Nephron progenitor cell (in vitro differentiated cells): ENCODE results near the gene B9D1.

ENCODE experiments used
- DNase-seq: peaks from one replicate; pipeline ENCODE4 v3.0.0; 2021
- H3K27ac Mint-ChIP-seq: 2 replicates; pipeline ENCODE4 v1.8.0; 2021; ENCODE audit warnings: mild to moderate bottlenecking, moderate library complexity, mixed read lengths
- H3K27me3 Mint-ChIP-seq: 2 replicates; pipeline ENCODE4 v1.8.0; 2021; ENCODE audit warnings: mild to moderate bottlenecking, low read depth, mixed read lengths; ENCODE audit not compliant: poor library complexity
- H3K36me3 Mint-ChIP-seq: 2 replicates; pipeline ENCODE4 v1.8.0; 2021; ENCODE audit warnings: low read depth, mixed read lengths
- H3K4me1 Mint-ChIP-seq: 2 replicates; pipeline ENCODE4 v1.8.0; 2021; ENCODE audit warnings: mixed read lengths
- H3K4me3 Mint-ChIP-seq: 2 replicates; pipeline ENCODE4 v1.8.0; 2021; ENCODE audit warnings: mild to moderate bottlenecking, moderate library complexity, mixed read lengths
- H3K9me3 Mint-ChIP-seq: 2 replicates; pipeline ENCODE4 v1.8.0; 2021; ENCODE audit warnings: mild to moderate bottlenecking, moderate library complexity, mixed read lengths
- TF ChIP-seq, protein P1 (sequence below): fragments of 200-600 bp; sonication (generic); IDR thresholded peaks from 2 replicates; pipeline ENCODE4 v1.5.0; 2021; ENCODE audit warnings: antibody characterized with exemption

Gene B9D1

GRCh38 chr17:19311421-19312215 lies 50.9 kb downstream of the B9D1 start:
- Mint-ChIP-seq H3K27me3 (no peaks in the 10 kb centered on the region), H3K36me3 (peaks cover 28% of the 10 kb centered on the region), H3K4me3 (no peak overlapping the region), H3K9me3 (no peaks in the 10 kb centered on the region), H3K4me1 (peaks cover 14% of the 10 kb centered on the region), H3K27ac (no peak overlapping the region)
- no peak for DNase-seq
- TF ChIP-seq, protein P1, sequence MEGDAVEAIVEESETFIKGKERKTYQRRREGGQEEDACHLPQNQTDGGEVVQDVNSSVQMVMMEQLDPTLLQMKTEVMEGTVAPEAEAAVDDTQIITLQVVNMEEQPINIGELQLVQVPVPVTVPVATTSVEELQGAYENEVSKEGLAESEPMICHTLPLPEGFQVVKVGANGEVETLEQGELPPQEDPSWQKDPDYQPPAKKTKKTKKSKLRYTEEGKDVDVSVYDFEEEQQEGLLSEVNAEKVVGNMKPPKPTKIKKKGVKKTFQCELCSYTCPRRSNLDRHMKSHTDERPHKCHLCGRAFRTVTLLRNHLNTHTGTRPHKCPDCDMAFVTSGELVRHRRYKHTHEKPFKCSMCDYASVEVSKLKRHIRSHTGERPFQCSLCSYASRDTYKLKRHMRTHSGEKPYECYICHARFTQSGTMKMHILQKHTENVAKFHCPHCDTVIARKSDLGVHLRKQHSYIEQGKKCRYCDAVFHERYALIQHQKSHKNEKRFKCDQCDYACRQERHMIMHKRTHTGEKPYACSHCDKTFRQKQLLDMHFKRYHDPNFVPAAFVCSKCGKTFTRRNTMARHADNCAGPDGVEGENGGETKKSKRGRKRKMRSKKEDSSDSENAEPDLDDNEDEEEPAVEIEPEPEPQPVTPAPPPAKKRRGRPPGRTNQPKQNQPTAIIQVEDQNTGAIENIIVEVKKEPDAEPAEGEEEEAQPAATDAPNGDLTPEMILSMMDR: no peak

DNA sequence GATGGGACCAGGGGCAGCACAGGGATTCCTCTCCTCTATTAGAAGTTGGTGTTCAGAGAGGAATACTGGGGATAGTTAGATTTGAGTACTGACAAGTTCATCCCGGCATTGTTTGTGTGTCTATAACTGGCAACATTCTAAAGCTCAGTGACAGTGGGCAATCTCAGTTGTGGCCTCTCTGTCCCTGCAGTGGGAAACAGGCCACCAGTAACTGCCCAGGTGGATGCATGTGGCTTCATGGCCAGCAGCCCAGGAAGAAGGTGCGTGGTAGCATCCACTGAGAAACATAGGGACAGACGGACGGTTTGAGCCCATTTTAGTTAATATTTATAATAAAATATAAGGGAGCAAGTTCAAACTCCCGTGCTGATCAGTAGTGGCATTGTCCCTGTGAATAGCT lies 51.5 kb downstream of the B9D1 start:
- Mint-ChIP-seq H3K36me3 (peaks cover 28% of the 10 kb centered on the region), H3K27me3 (no peaks in the 10 kb centered on the region), H3K4me3 (no peak overlapping the region), H3K4me1 (peaks cover 8% of the 10 kb centered on the region), H3K9me3 (no peaks in the 10 kb centered on the region), H3K27ac (no peak overlapping the region)
- DNase-seq: no peak
- TF ChIP-seq, protein P1: no peak

DNA sequence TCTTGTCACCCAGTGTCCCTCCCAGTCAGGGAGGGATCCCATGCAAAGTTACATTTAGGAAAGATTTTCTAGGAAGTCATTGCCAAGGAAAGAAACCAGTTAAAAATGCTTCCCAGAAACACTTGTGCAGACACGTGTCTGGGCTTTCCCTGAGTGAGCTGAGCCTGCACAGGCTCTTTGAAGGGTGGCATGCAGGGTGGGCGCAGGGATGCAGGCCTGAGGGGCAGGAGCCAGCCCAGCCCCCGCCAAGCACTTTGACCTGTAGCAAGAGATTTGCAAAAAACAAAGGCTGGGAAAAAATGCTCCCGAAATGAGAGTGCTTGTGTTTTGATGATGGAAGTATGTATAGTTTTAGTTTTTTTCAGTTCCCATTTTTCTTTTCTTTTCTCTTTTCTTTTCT lies 52.4 kb downstream of the B9D1 start:
- Mint-ChIP-seq H3K27ac (no peak overlapping the region), H3K4me3 (no peak overlapping the region), H3K27me3 (no peaks in the 10 kb centered on the region), H3K9me3 (no peaks in the 10 kb centered on the region), H3K4me1 (peaks cover 4% of the 10 kb centered on the region), H3K36me3 (peaks cover 28% of the 10 kb centered on the region)
- DNase-seq: no peak
- TF ChIP-seq, protein P1: no peak

- H3K27me3 Mint-ChIP-seq: no peaks in the 10 kb centered on the region
- H3K4me1 Mint-ChIP-seq: peaks cover under 1% of the 10 kb centered on the region
- no peak overlapping the region for H3K27ac Mint-ChIP-seq
- H3K36me3 Mint-ChIP-seq: peaks cover 24% of the 10 kb centered on the region
- DNase-seq: no peak
- TF ChIP-seq, protein P1: no peak
- H3K4me3 Mint-ChIP-seq: no peak overlapping the region
- H3K9me3 Mint-ChIP-seq: no peaks in the 10 kb centered on the region
These were observed 52.8 kb downstream of the B9D1 start for GRCh38 chr17:19309701-19310100.

- H3K9me3 Mint-ChIP-seq: no peaks in the 10 kb centered on the region
- TF ChIP-seq, protein P1: no peak
- no peak overlapping the region for H3K4me3 Mint-ChIP-seq
- peaks cover 6% of the 10 kb centered on the region for H3K4me1 Mint-ChIP-seq
- peaks cover 15% of the 10 kb centered on the region for H3K36me3 Mint-ChIP-seq
- H3K27ac Mint-ChIP-seq: no peak overlapping the region
- H3K27me3 Mint-ChIP-seq: no peaks in the 10 kb centered on the region
- DNase-seq: no peak
These were observed 54.1 kb downstream of the B9D1 start for GRCh38 chr17:19308398-19308797.

DNA sequence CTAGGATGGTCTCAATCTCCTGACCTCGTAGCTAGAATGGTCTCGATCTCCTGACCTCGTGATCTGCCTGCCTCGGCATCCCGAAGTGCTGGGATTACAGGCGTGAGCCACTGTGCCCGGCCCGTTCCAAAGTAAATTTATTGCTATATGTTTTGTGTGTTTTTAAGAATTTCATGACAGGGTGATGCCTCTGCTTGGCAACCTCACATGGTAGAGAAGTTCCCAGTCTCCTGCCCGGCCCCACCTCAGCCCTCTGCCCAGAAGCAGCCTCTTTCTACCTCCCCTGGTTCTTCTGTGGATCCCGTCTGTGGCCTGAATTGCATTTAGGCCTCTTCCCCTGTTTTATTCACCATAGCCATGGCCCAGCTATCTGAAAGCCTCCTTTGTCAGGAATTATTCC lies 55.0 kb downstream of the B9D1 start:
- no peak overlapping the region for H3K27ac Mint-ChIP-seq
- H3K27me3 Mint-ChIP-seq: no peaks in the 10 kb centered on the region
- H3K9me3 Mint-ChIP-seq: no peaks in the 10 kb centered on the region
- H3K4me1 Mint-ChIP-seq: peaks cover 6% of the 10 kb centered on the region
- H3K36me3 Mint-ChIP-seq: peaks cover 13% of the 10 kb centered on the region
- TF ChIP-seq, protein P1: no peak
- no peak for DNase-seq
- H3K4me3 Mint-ChIP-seq: no peak overlapping the region
